Epithelial cell of prostate (primary cell): ENCODE results near the gene ARPP21.

ENCODE experiments used
- DNase-seq: peaks from one replicate; pipeline ENCODE4 v3.0.0-alpha.2; 2011; ENCODE audit warnings: low read depth, low spot score
- H3K27ac ChIP-seq: fragments of 450-650 bp; 2 replicates; pipeline ENCODE4 v1.5.1; 2017; ENCODE audit warnings: mild to moderate bottlenecking

ARPP21 gene

DNA sequence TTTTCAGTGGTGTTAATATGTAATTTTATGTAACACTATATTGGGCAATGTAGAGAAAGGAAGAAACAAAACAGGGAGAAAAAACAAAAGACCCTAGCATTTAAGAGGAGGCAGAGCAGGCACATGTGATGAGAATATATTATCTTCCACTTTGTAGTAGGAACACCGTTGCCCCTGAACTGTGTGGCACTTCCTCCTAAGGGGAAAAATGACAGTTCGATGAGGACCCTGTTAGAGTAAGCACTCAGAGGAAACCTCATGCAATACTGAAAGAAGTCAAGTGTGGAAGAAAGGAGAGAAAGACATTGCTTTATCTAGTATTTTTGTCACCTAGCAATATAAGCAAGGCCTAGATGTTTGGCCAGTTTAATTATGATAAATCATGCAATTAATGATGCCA is 32.2 kb downstream of the ARPP21 start:
- no peak overlapping the region for H3K27ac ChIP-seq
- no peak for DNase-seq

DNA sequence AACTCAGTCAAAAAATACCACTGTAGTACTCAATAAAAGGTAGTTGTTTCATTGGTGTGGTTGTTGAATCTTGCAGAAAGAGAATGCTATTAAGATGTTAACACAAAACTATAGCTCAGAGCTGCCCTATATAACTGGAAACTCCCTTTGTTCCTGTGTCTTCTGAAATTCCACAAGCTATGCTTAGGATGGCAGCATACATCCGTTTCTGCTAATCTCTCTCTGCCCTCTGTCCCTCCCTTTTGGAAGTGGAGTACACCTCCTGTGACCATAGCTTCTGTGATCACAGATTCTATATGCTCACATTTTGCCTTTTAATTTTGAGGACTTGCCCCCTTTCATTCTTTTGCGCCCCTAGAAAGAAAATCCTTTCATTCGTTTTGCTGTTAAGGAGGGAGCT is 33.7 kb downstream of the ARPP21 start:
- no peak overlapping the region for H3K27ac ChIP-seq
- no peak for DNase-seq

DNA sequence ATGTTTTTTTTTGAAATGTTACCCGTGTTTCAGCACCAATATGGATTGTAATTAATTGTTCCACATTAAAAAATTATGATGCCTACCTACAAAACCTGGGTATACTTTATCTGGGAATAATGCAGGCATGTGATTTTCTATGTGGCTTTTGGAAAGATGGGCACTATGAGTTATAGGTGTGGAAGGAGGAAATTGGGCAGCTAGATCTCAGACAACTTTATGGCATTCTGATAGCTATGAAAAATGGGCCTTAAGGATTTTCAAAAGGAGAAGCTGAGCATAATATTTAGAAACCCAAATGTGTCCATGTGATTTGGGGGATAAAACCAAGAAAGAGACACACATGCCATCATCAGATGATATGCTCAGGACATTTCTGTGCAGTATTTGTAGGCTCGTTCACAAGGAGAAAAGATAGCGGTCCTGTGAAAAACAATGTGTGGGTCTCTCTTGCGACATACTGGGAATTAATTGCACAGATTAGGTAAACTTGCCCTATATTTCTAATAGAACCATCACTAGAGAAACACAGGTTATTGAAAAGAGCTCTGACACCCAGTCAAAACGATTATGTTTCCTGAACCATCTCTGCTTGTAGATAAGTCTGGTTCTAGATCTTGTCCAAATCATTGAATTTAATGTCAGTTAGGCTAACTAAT is 35.3 kb downstream of the ARPP21 start:
- no peak overlapping the region for H3K27ac ChIP-seq
- no peak for DNase-seq

DNA sequence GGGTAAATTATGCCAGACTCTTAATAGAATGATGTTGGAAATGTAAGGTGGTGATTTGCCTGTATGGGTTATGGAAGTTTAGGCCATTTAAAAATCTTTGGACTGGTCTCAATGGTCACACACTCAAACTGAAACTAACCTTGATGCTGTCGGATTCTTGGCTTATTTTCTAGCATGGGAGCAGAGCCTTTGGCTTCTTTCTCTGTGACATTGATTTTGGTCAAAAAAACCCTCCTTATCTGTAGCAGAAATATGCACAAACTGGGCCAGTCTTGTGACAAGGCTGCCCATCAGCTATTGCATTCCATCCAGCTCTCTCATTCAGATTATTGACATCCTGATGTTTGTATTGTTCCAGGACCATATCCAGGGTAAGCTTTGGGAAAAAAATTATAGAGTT is 35.9 kb downstream of the ARPP21 start:
- DNase-seq: no peak
- H3K27ac ChIP-seq: no peak overlapping the region

DNA sequence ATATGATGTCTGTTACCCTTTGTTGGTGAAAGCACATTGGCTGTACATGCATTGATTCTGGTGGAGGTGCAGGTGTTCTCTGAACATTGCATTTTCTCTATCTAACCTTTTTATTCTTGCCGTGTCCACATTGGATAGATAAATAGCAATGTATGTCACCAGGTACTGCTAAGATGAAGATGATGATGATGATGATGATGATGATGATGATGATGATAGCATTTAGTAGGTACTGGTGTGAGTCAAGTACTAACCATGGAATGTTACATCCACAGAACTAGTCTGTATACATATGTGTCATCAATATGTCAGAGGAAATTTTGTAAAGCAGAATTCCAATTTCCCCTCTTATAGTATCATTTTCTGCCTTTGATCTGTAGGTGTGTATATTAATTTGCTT is 36.3 kb downstream of the ARPP21 start:
- no peak overlapping the region for H3K27ac ChIP-seq

DNA sequence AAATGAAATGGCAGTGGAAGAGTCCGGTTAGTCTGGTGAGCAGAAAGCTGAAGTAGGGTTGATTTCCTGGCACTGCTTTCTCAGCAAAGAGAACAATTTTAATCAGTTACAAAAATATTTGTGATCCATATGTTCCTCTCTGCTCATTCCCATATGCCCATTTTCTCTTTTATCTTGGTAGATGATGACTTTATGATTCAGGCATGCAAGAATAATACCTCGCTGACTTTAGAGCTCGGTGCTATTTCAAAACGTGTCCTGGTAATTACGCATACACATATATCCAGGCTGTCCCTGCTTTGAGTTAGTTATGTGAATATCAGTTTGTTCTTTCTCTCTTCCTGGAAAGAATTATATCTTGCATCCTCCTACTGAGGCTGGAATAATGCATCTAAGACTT is 38.5 kb downstream of the ARPP21 start:
- H3K27ac ChIP-seq: no peak overlapping the region
- no peak for DNase-seq

More for the DNA sequence above, 36.3 kb downstream of the ARPP21 start:
- DNase-seq: no peak

DNA sequence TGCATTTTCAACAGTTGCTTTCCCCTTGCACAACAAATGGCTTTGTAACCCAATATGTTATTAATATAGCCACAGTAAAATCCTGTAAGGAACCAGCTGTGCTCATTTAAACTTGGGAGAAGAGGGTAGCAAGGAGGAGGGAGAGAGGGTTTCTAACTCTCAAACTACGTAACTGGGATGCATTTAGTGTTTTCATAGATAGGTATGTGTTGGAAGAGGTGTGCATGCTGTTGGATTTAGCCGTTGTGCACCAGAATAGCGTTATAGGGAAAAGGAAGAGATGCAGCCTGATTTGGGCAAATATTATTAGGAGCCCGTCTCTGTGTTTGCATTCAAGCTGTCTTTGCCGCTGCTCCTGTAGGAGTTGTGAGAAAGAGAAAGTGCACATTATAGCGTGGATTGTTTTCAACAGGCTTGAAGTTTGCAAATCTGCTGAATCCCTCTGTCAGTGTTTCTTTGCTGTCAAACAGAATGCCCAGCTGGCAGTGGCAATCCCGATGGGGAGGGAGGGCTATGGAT is 39.4 kb downstream of the ARPP21 start:
- no peak overlapping the region for H3K27ac ChIP-seq
- DNase-seq: no peak

DNA sequence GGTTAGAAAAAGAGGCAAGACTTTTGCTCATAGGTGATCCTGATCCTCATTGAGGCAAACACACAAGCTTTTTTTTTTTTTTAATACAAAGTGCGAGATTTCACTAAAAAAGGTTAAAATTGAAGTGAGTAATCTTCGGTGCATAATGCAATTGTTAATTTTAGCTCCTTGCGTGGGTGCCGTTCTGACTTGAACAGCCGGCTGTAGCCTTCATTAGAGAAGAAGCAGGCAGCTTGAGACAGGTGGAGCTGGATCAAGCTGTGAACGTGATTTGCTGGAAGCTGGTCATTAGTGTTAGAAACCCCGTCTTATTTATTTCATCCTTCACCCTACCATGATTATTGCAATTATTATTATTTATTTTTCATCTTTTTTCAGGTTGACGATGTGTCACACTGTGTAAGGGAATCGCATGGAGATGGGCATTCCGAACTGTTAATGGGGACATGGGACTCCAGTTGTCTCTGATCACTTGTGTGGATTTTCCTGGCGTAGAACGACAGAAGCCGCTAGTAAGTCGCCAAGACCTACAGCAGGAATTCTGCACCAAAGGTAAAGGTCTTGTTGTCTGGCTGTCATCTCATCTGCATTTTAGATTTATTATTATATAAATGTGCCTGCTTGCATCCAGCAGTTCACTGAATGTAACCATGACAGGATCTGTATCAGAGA is 40.2 kb downstream of the ARPP21 start:
- H3K27ac ChIP-seq: no peak overlapping the region
- no peak for DNase-seq

DNA sequence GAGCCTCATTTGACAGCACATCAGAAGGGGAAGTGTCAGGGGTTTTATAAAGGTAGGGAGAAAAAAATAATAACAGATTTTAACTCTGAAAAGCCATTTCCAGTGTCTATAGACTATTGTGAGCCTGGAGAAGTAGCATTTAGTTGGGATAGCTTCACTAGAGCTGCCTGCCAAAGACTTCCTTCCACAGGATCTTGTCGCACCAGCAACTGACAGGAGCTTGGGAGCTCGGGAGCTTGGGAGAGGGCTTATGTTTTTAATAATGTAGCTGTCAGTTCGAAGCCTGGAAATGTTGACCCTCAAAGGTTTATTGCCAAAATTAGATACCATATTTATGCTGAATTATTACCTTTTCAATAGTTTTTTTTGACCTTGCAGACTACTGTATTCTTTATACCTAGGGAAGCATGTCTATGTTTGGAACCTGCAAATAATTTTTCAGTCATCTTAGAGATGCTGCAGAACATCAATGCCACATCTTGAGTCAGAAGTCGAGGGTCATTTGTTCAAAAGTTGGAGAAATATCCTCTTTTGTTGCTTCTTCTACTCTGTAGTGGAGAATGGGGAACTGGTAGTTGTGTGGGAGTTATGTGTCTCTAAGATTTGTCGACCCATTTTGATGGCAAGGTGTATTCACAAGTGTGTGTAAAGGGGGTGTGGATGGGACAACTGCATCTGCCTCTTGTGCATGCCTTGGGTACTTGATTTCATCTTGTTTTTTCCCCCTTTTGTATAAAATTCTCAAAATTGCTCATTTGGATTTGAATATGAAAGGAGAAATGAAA is 41.7 kb downstream of the ARPP21 start:
- H3K27ac ChIP-seq: no peak overlapping the region
- DNase-seq: no peak

DNA sequence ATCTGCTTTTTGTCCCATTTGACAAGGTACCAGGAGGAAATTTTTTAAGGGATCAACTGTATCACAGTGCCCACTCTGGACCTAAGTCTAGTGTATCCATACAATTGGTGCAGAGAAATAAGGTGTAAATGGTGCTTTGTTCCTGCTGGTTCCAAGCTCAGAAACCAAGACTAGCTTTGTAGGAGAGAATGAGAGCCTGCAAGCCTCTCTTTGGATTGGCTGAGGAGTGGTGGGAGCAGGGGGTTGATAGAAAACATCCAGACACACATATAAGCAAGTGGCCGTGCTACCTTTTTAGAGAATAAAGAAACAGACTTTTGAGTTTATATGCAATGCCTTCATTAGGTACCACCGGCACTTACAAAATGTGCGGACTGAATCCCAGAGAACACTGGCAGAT is 45.8 kb downstream of the ARPP21 start:
- DNase-seq: no peak
- no peak overlapping the region for H3K27ac ChIP-seq

DNA sequence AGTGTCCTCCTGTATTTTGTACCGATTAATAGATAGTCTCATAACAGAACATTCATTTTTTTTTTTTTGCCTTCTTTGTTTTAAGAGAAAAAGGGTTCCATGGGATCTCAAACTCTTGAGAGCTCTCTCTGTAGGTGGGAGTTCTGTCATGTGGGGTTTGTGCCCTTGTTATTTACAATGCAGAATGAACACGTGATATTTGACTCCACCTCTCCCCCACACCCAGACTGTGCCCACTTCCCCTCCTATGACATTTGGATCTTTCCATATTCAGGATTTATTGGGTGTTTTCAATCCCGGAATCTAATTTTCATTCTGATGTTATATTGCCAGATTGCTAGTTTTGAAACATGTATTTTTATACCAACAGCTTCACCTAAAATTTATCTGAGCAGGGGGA is 49.5 kb downstream of the ARPP21 start:
- no peak for DNase-seq
- H3K27ac ChIP-seq: no peak overlapping the region

DNA sequence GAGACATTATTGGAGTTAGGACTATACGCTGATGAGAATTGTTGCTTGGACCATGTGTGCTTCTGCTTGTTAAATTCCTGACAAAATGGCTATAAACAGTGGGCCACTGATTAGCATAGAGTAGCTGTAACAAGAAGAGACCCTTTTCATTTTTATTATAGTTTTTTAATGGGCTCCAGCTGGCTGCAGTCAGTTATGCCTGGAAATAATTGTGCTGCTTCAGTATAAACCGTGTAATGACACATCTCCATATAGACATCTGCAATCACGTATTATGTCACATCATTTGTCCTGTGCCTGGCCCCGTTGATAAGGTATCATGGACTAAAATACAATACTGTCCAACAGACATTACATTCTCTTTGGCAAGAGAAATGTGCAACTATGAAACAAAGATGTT is 50.9 kb downstream of the ARPP21 start:
- no peak overlapping the region for H3K27ac ChIP-seq
- no peak for DNase-seq

DNA sequence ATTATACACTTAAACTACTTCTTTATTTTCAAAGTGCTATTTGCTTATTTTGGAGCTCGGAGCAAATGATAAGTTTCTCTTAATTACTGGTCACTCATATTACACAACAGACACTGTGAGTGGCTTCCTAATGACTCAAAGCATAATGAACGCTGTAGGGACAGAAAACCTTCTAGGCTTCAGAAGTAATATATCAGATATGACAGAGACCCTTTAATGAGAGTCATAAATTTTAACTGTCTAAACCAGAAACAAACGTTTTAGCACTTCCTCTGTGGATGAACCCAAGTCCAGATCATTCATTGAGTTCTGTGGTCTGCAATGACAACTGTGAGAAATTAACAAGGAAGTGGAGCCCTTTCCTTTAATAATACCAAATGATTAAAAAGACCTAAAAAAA is 66.6 kb downstream of the ARPP21 start:
- no peak for DNase-seq
- no peak overlapping the region for H3K27ac ChIP-seq

DNA sequence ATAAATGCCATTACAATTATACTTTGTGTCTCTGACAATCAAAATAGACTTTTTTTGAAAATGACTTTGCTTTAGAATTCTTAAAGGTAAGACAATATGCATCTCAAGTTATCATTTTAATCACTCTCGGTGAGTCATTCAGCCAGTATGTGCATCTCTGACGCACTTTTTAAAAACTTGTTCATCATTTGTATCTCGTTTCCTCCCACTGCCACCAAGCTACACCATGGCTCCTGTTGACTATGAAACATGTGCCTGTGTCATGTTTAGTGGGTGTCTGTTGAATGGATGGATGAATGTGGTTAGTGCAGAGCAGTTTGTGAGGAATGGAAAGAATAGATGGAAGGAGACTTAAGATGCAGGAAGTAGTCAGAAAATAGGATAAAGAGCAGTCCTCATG is 68.6 kb downstream of the ARPP21 start:
- no peak for DNase-seq
- H3K27ac ChIP-seq: no peak overlapping the region

DNA sequence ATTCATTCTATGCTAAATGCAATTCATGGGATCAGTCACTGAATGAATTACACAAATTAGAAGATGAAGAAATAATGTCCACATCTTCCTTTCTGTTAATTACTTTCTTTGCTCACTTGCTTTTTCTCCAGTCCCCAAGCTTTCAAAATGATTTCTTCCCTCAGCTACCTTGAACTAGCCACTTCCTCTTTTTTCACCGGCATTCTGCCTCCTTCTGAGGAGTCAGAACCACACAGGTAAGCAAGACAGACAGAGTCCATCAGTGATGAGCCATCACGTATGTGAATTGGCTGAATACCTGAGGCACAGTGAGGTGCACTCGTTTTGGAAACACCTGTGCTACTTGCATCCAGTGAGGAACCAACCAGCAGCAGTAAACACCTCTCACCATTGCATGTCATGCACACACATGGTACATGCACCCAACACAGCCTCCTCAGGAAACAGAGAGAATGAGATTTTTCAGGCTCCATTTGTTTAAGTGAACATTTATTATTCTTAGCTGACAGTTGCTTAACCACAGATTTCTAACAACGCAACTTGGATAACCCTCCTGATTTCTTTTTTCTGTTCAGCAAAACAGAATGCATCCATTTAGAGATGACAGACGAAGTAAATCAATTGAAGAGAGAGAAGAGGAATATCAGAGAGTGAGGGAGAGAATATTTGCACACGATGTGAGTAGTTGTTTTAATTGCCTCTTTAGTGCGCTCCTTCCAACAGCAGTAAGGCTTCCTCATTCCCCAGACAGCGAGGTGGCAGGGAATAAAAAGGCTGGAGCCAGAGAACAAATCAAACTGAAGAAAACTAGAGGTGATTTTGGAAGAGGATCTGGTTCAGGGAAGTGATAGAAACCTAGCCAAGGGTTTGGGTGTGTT is 69.3 kb downstream of the ARPP21 start:
- no peak for DNase-seq
- H3K27ac ChIP-seq: no peak overlapping the region

DNA sequence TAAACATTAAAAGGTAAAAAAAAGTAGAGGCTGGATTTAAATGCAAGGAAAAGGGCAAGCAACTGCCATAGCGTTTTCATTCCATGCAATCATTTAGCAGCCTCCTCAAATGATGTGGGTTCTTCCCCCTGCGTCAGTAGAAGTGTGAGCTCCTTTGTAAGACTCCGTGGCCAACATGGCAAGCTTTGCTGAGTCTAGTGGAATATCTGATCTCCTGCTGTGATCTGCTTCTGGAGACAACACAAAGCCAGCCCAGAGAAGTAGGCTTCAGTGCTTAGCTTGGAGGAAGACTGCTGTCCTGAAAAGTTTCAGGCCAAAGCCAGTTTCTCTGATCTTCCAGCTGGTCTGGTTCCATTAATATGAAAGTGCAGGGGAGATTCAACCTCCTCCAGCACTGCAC is 70.4 kb downstream of the ARPP21 start:
- no peak for DNase-seq
- no peak overlapping the region for H3K27ac ChIP-seq

DNA sequence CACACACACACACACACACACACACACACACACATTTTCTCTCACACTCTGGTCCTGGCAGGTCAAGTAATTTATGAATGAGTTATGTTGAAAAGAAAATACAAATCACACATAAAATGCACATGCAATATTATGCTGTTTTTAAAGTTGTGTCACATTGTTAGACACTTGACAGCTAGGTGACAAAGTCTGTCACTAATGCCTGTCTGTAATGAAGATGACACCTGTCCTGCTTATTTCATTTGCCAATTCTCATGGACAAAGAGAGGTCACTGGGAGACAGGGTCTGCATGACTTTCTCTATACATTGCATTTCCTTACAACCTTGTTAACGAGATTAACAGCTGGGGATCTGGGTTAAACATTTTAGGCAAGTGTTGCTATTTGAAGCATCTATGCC is 71.2 kb downstream of the ARPP21 start:
- no peak overlapping the region for H3K27ac ChIP-seq
- no peak for DNase-seq

DNA sequence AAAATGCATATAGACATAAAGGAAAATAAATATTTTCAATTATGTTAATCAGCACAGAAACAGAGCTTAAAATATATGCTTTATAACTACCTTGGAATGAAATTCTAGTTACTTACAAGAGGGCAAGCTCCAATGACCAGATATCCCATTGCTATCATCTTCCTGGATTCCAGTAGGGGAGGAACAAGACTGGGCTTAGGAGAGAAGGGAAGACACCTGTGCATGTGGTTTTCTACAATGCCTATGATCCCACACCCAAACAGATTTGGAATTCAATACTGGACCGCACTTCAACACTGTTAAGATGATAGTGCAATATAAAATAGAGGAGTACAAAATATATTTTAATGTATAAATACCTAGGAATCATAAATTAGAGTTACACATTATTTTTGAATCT is 79.6 kb downstream of the ARPP21 start:
- DNase-seq: no peak
- H3K27ac ChIP-seq: no peak overlapping the region

DNA sequence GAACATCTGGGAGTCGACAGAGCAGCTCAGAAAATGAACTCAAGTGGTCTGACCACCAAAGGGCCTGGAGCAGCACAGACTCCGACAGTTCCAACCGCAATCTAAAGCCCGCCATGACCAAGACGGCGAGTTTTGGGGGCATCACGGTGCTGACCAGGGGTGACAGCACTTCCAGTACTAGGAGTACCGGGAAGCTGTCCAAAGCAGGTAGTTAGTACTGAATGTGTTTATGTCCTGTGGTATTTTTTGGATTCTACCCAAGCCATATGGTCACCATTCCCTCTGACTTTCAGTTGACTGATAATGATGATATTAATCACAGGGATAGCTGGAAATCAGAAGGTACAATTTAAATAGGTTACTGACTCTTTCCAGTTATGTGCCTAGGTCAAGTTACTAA is 82.3 kb downstream of the ARPP21 start:
- no peak for DNase-seq
- H3K27ac ChIP-seq: no peak overlapping the region

DNA sequence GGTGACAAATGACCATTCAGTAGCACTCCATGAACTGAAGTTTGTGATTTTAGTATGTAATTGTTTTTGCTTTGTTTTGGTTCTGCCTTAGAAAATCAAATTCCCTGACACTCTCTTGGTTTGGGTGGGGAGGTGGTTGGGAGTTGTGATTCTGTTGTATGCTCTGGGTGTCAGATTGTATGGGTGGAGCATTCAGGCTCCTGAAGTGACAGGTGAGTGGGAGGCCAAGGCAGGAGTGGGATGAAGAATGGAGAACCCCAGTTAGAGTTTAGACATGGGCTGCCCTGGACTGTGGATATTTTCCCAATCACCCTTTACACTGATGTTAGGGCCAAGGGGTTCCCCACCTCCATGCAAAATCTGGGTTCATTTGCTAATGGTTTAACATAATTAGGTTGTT is 83.6 kb downstream of the ARPP21 start:
- no peak for DNase-seq
- H3K27ac ChIP-seq: no peak overlapping the region
